Ishikawa (cell line): ENCODE results near the gene MEX3B.

Experiments
- CEBPB ChIP-seq: IDR thresholded peaks from 2 replicates; pipeline ENCODE4 v1.6.1; 2012
- CREB1 ChIP-seq: IDR thresholded peaks from 2 replicates; pipeline ENCODE4 v1.6.1; 2012; ENCODE audit warnings: low read depth
- EGR1 ChIP-seq: IDR thresholded peaks from 2 replicates; pipeline ENCODE4 v1.6.1; 2012
- EP300 ChIP-seq: IDR thresholded peaks from 2 replicates; pipeline ENCODE4 v1.6.1; 2012; ENCODE audit warnings: borderline replicate concordance
- FOXM1 ChIP-seq: IDR thresholded peaks from 2 replicates; pipeline ENCODE4 v1.6.1; 2012; ENCODE audit warnings: low read depth, borderline replicate concordance
- MAX ChIP-seq: IDR thresholded peaks from 2 replicates; pipeline ENCODE4 v1.6.1; 2012
- NFIC ChIP-seq: IDR thresholded peaks from 2 replicates; pipeline ENCODE4 v1.6.1; 2012
- RAD21 ChIP-seq: IDR thresholded peaks from 2 replicates; pipeline ENCODE4 v1.6.1; 2012; ENCODE audit warnings: low read depth
- TAF1 ChIP-seq: IDR thresholded peaks from 2 replicates; pipeline ENCODE4 v1.6.1; 2012; ENCODE audit warnings: low read depth, mild to moderate bottlenecking
- TCF12 ChIP-seq: IDR thresholded peaks from 2 replicates; pipeline ENCODE4 v1.6.1; 2012; ENCODE audit warnings: low read depth
- TEAD4 ChIP-seq: IDR thresholded peaks from 2 replicates; pipeline ENCODE4 v1.6.1; 2012
- YY1 ChIP-seq: IDR thresholded peaks from 2 replicates; pipeline ENCODE4 v1.6.1; 2012; ENCODE audit warnings: low read depth
- ZBTB7A ChIP-seq: IDR thresholded peaks from 2 replicates; pipeline ENCODE4 v1.6.1; 2012; ENCODE audit warnings: low read depth
- TF ChIP-seq, protein P1 (sequence below): IDR thresholded peaks from 2 replicates; pipeline ENCODE4 v1.6.1; 2012; ENCODE audit warnings: low read depth, mild to moderate bottlenecking
- TF ChIP-seq, protein P2 (sequence below): IDR thresholded peaks from 2 replicates; pipeline ENCODE4 v1.6.1; 2012

The MEX3B gene

DNA sequence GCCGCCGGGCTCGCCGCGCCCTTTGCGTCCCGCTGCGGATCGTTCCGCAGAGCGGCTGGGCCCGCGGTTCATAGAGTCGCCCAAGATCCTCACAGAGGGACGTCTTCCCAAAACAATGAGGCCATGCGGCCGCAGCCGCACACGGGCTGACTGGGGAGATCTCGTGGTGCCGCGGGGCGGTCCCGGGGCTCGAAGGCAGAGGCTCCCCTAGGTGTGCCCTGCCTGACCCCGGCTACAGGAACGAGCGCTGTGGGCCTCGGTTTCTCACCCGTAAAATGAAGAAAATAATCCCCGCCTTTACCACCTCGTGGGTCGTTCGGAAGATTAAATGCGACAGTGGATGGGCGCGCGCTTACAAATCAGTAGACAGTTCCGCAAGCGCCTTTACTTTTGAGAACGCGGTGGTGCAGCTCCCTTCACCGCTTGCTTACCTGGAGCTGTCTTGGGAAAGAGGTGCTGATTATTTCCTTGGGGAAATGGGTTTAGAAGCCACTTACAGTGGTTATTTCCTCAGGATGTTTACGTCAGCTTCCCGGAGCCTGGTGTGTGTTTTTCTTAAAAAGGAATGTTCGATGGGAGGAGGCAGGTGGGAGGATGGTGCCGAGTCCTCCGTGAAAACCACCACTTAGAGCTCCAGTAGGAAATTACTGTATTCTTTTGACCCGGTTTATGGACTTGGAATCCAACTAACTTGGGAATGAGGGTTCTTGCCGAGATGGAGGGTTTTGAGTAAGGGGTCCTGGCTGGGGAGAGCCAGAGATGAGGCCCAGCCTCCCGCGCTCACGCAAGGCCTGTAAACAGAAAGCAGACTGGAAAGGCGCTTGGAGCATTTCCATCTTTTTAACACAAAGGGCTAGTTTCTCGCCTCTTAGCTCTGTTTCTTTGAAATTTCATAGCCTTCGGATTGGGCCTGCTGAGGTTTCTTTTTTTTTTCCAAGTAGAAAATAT lies 1.9 kb upstream of the MEX3B start:
- TF ChIP-seq RAD21 = no peak
- peak; percentile 66 for TF ChIP-seq MAX
- no peak for TF ChIP-seq NFIC
- TF ChIP-seq, protein P1, sequence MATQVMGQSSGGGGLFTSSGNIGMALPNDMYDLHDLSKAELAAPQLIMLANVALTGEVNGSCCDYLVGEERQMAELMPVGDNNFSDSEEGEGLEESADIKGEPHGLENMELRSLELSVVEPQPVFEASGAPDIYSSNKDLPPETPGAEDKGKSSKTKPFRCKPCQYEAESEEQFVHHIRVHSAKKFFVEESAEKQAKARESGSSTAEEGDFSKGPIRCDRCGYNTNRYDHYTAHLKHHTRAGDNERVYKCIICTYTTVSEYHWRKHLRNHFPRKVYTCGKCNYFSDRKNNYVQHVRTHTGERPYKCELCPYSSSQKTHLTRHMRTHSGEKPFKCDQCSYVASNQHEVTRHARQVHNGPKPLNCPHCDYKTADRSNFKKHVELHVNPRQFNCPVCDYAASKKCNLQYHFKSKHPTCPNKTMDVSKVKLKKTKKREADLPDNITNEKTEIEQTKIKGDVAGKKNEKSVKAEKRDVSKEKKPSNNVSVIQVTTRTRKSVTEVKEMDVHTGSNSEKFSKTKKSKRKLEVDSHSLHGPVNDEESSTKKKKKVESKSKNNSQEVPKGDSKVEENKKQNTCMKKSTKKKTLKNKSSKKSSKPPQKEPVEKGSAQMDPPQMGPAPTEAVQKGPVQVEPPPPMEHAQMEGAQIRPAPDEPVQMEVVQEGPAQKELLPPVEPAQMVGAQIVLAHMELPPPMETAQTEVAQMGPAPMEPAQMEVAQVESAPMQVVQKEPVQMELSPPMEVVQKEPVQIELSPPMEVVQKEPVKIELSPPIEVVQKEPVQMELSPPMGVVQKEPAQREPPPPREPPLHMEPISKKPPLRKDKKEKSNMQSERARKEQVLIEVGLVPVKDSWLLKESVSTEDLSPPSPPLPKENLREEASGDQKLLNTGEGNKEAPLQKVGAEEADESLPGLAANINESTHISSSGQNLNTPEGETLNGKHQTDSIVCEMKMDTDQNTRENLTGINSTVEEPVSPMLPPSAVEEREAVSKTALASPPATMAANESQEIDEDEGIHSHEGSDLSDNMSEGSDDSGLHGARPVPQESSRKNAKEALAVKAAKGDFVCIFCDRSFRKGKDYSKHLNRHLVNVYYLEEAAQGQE = peak; percentile 77
- no peak for TF ChIP-seq TCF12

DNA sequence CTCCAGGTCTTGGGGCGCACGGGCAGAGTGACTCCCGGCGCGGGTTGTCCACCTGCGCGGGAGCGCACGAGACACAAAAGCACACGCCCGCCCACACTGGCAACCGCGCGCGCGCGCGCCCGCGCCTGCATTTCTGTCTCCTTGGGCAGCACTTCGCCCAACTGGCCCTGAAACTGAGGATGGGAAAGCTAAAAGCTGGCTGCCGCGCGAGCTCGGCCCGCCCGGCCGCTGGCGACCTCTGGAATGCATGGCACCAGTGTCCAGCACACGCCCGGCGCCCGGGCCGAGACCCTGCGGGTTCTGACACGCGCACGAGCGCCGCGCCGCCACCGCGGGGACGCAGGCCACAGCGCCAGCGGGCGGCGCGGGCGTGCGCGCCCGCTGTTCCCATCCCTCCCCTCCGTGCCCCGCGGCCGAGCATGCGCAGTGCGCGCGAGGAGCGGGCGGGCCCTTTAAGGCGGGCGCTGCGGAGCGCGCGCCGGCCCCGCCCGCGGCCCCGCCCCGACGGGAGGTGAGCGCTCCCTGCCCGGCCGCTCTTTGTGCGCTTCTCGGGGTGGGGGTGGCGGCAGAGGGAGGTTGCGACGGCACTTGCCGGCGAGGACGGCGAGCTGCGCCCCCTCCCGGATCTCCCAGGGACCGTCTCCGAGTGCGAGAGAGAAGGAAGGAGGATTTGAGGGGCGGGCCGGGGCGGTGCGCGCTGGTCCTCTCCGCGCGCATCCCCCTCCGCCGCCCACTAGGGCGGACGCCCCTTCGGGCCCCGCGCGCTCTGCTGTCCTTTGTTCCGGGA lies 1.0 kb upstream of the MEX3B start:
- TF ChIP-seq EGR1 = peak; percentile 34; the same call in 1 of the 2 replicates
- no peak for TF ChIP-seq ZBTB7A
- TF ChIP-seq TAF1 = 0 out of 2 replicates have a peak, but pooled peaks have one; percentile 15
- peak; percentile 10; the same call in 1 of the 2 replicates for TF ChIP-seq MAX
- TF ChIP-seq NFIC = no peak
- peak; percentile 48; the same call in 1 of the 2 replicates for TF ChIP-seq RAD21

DNA sequence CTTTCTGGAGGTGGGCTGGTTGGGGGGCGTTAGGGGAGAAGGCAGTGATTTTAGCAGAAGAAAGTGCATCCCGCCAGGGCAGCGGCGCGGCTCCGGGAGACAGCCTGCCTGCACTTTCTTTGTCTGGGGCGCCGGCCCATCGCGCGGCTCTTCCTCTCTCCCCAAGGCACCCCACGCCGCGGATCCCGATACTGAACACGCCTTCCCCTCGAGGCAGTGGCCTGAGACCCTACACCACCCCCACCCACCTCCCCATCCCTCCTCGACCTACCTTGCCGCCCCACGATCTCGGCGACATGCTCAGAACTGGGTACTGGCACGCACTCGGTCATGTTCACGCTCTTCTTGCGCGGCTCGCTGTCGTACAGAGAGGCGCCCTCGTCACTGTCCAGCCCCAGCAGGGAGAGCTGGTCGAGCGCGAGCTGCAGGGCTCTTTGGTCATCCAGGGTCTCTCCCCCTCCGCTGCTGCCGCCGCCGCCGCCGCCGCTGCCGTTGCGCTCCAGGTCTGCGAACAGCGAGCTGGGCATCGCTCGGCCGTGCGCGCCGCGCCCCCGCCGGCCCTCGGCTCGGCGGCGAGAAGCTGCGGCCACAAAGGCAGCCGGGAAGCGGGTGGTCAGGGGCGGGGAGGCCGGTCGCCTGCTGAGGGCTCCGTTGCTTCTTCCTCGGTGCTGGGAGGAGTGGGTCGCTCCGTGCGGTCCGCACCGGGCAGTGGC lies 483 bp downstream of the MEX3B start:
- TF ChIP-seq TEAD4 (no peak), TAF1 (no peak), MAX (peak; percentile 64; the same call in 1 of the 2 replicates), EP300 (no peak), EGR1 (no peak), ZBTB7A (peak; percentile 23; the same call in 1 of the 2 replicates), TCF12 (no peak)

DNA sequence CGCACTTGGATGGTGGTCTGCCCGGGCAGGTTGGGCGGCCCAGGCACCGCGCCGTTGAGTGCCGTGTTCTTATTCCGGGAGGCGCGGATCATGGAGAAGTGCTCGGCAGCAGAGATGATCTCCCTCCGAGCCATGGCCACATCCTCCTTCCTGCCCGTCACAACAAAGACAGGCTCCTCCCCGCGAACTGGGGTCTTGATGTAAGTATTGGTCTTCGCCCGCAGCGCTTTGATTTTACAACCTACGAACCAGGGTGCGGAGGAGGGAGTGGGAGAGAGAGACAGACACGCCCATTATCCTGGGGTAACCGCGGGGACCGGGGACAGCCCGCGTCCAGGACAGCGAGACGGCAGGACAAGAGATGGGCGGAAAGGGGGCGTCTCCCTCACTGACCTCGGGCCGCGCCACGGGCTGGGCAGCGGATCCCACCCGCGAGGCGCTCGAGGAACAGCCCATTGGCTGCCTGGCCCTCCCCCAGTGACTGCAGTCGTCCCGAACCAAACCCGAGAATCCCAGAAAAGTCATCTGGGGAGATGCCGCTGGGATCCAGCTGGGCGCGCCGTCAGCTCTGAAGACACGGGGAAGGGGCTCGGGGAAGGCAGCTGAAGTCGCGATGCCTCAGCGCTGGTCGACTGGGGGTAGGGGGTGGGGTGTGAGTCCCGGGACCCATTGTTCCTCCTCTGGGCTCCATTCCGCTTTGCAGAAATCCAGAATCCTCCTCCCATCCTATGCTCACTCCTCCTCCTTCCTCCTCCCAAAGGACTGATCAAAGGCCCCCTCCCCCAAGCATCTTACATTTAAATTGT lies 1.2 kb downstream of the MEX3B start:
- TF ChIP-seq TEAD4 (no peak), EGR1 (no peak), ZBTB7A (no peak), TAF1 (no peak), EP300 (no peak), TCF12 (no peak), CEBPB (no peak), FOXM1 (no peak), YY1 (no peak), CREB1 (no peak), RAD21 (no peak), MAX (no peak), NFIC (no peak)
- TF ChIP-seq, protein P2, sequence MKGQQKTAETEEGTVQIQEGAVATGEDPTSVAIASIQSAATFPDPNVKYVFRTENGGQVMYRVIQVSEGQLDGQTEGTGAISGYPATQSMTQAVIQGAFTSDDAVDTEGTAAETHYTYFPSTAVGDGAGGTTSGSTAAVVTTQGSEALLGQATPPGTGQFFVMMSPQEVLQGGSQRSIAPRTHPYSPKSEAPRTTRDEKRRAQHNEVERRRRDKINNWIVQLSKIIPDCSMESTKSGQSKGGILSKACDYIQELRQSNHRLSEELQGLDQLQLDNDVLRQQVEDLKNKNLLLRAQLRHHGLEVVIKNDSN = no peak
- TF ChIP-seq, protein P1 = no peak
